22Rv1 (cell line): ENCODE measurements around the gene KCNJ6.

ENCODE experiments used
- CTCF ChIP-seq: fragments of 450-650 bp; IDR thresholded peaks from 2 replicates; pipeline ENCODE4 v1.5.1; 2017; ENCODE audit warnings: mild to moderate bottlenecking
- ZFX ChIP-seq: fragments of 450-650 bp; IDR thresholded peaks from 2 replicates; pipeline ENCODE4 v1.6.1; 2017; ENCODE audit warnings: antibody characterized with exemption, borderline replicate concordance

- no peak for TF ChIP-seq ZFX
- no peak for TF ChIP-seq CTCF
Measured at GRCh38 chr21:37645848-37646247, 270.4 kb downstream of the KCNJ6 start.
